RWPE2 (cell line): ENCODE results near the gene GTF2E1.
A peak's percentile ranks its signal among the peaks of the same experiment; 100 is the strongest.
"Not testable (repeated sequence)": the region's sequence is repeated elsewhere in the genome, so short reads cannot be mapped to it uniquely, and the experiment has no call there.

Source experiments
- ATAC-seq: fragments of 200-7000 bp; cut with Tn5 transposase; 3 replicates; pipeline ENCODE4 v1.9.1; 2021; ENCODE audit warnings: low read depth
- DNase-seq: peaks from one replicate; pipeline ENCODE4 v3.0.0-alpha.2; 2020; ENCODE audit warnings: low spot score
- H3K27ac ChIP-seq: fragments of 450-650 bp; 2 replicates; pipeline ENCODE4 v1.5.1; 2017; ENCODE audit warnings: mild to moderate bottlenecking; ENCODE audit not compliant: poor library complexity, severe bottlenecking
- H3K27me3 ChIP-seq: fragments of 250-450 bp; sonication (Bioruptor Pico); 2 replicates; pipeline ENCODE4 v1.5.1; 2021; ENCODE audit warnings: mild to moderate bottlenecking, moderate library complexity; ENCODE audit not compliant: insufficient read depth, poor library complexity, severe bottlenecking
- H3K36me3 ChIP-seq: fragments of 250-450 bp; sonication (Bioruptor Pico); 2 replicates; pipeline ENCODE4 v1.5.1; 2020; ENCODE audit warnings: low read depth, mild to moderate bottlenecking, moderate library complexity
- H3K4me1 ChIP-seq: fragments of 250-450 bp; sonication (Bioruptor Pico); 2 replicates; pipeline ENCODE4 v1.5.1; 2021; ENCODE audit warnings: mild to moderate bottlenecking, moderate library complexity; ENCODE audit not compliant: insufficient read depth, poor library complexity, severe bottlenecking
- H3K4me3 ChIP-seq: fragments of 250-450 bp; sonication (Bioruptor Pico); 2 replicates; pipeline ENCODE4 v1.5.1; 2021; ENCODE audit warnings: mild to moderate bottlenecking, moderate library complexity; ENCODE audit not compliant: severe bottlenecking
- H3K9me3 ChIP-seq: fragments of 250-450 bp; sonication (Bioruptor Pico); 2 replicates; pipeline ENCODE4 v1.5.1; 2021; ENCODE audit warnings: mild to moderate bottlenecking, moderate library complexity; ENCODE audit not compliant: severe bottlenecking
- TF ChIP-seq, protein P1 (sequence below): fragments of 450-650 bp; IDR thresholded peaks from one replicate; pipeline ENCODE4 v1.5.1; 2017; ENCODE audit warnings: mild to moderate bottlenecking, moderate library complexity; ENCODE audit not compliant: poor library complexity, severe bottlenecking

GTF2E1 gene

DNA sequence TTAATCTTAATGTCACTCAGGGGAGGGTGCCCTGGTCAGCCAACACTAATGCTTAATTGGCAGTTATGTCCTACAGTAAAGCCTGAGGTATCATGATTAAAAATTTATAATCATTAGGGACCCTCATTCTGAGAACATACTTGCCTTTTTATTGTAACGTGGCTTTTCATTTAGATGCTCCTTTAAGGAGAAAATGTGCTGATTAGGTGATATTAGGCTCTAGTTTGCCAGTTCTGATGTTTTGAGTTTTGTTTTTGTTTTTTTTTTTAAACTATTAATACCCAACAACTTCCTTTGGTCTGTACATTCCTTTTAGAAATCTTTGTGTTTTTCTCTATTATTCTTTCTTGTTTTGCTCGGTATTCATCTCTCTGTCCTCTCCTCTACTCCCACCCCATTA is 10.3 kb downstream of the GTF2E1 start:
- DNase-seq, result no peak
- no peak for ATAC-seq
- Histone ChIP-seq H3K9me3 (no peaks in the 10 kb centered on the region), H3K36me3 (peaks cover 52% of the 10 kb centered on the region), H3K27ac (no peak overlapping the region), H3K27me3 (no peaks in the 10 kb centered on the region), H3K4me1 (no peaks in the 10 kb centered on the region), H3K4me3 (no peak overlapping the region)
- TF ChIP-seq, protein P1, sequence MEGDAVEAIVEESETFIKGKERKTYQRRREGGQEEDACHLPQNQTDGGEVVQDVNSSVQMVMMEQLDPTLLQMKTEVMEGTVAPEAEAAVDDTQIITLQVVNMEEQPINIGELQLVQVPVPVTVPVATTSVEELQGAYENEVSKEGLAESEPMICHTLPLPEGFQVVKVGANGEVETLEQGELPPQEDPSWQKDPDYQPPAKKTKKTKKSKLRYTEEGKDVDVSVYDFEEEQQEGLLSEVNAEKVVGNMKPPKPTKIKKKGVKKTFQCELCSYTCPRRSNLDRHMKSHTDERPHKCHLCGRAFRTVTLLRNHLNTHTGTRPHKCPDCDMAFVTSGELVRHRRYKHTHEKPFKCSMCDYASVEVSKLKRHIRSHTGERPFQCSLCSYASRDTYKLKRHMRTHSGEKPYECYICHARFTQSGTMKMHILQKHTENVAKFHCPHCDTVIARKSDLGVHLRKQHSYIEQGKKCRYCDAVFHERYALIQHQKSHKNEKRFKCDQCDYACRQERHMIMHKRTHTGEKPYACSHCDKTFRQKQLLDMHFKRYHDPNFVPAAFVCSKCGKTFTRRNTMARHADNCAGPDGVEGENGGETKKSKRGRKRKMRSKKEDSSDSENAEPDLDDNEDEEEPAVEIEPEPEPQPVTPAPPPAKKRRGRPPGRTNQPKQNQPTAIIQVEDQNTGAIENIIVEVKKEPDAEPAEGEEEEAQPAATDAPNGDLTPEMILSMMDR, result no peak

DNA sequence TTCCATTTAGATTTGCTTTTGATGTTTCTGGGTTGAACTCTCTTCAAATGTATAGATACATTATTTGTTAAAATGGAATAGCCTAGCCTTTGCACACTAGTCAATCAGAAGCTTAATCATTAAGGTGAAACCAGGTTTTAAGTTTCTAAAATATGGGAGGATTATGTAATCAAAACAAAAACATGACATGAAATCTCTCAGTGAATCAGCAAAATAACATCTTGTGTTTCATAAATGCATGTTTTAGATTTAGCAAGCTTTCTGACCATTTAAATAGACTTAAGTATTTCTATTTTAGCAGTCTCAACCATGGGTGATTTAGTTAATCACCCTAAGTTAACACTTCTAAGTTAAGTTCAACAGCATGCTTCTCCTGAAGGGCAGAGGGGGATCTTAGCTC is 11.3 kb downstream of the GTF2E1 start:
- no peaks in the 10 kb centered on the region for H3K27me3 ChIP-seq
- no peaks in the 10 kb centered on the region for H3K4me1 ChIP-seq
- H3K4me3 ChIP-seq, result no peak overlapping the region
- no peaks in the 10 kb centered on the region for H3K9me3 ChIP-seq
- no peak overlapping the region for H3K27ac ChIP-seq
- no peak for DNase-seq
- H3K36me3 ChIP-seq, result peaks cover 52% of the 10 kb centered on the region
- TF ChIP-seq, protein P1, result no peak
- no peak for ATAC-seq

DNA sequence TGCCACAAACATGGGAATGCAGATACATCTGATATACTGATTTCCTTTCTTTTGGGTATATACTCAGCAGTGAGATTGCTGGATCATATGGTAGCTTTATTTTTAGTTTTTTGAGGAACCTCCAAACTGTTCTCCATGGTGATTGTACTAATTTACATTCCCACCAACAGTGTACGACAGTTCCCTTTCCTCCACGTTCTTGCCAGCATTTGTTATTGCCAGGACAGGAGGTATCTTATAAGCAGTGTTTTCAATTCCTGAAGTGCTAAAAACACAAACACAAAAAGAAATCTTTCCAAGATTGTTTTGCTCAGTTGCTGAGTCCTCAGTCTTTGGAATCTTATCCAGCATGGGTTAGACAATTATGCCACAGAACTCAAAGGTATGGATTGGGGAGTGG is 13.5 kb downstream of the GTF2E1 start:
- TF ChIP-seq, protein P1, result no peak
- Histone ChIP-seq H3K36me3 (peaks cover 43% of the 10 kb centered on the region), H3K4me3 (no peak overlapping the region), H3K27me3 (no peaks in the 10 kb centered on the region), H3K9me3 (no peaks in the 10 kb centered on the region), H3K27ac (no peak overlapping the region), H3K4me1 (no peaks in the 10 kb centered on the region)
- DNase-seq (no peak), ATAC-seq (no peak)

GRCh38 chr3:120758551-120758950 is 16.0 kb downstream of the GTF2E1 start:
- H3K4me3 ChIP-seq, ATAC-seq, H3K9me3 ChIP-seq, DNase-seq, H3K27me3 ChIP-seq, H3K27ac ChIP-seq, H3K4me1 ChIP-seq: not testable (repeated sequence)
- peaks cover 26% of the 10 kb centered on the region for H3K36me3 ChIP-seq

GRCh38 chr3:120762615-120763014 is 20.1 kb downstream of the GTF2E1 start:
- ATAC-seq (peak; percentile 60; the same call in 2 of the 3 replicates), DNase-seq (no peak)
- TF ChIP-seq, protein P1, result no peak
- Histone ChIP-seq H3K27ac (no peak overlapping the region), H3K36me3 (no peaks in the 10 kb centered on the region), H3K27me3 (no peaks in the 10 kb centered on the region), H3K4me1 (peaks cover 14% of the 10 kb centered on the region), H3K9me3 (no peaks in the 10 kb centered on the region), H3K4me3 (no peak overlapping the region)
